ENCODE measurements around the gene DLX1.

The DLX1 gene

DNA sequence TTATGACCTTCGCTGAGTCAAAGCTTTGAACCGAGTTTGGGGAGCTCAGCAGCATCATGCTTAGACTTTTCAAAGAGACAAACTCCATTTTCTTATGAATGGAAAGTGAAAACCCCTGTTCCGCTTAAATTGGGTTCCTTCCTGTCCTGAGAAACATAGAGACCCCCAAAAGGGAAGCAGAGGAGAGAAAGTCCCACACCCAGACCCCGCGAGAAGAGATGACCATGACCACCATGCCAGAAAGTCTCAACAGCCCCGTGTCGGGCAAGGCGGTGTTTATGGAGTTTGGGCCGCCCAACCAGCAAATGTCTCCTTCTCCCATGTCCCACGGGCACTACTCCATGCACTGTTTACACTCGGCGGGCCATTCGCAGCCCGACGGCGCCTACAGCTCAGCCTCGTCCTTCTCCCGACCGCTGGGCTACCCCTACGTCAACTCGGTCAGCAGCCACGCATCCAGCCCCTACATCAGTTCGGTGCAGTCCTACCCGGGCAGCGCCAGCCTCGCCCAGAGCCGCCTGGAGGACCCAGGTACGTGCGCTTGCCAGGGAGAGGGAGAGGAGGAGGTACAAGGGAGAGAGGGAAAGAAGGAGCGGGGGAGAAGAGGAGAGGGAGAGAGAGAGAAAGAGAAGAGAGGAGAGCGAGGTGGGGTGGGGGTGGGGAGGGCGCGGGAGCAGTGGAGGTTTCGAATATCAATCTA lies at the start of gene DLX1:
Gene DLX1, plus strand, starts transcription at position 48 of the 700 bp plus-strand sequence. Its CDS starts 171 bp downstream, at position 219.
- Histone ChIP-seq H3K4me1 (ENCODE audit: control insufficient read depth in 5 of 5, insufficient read depth in 5 of 5, low read length in 5 of 5) (peaks cover 1 to 58% (median 46%) of the 10 kb centered on the region in 5 donors), H3K9ac (ENCODE audit: low read length in 5 of 5) (peak within 1 kb of the TSS in 1 of 5 donors; percentile 47), H3K27me3 (ENCODE audit: control insufficient read depth in 5 of 5, insufficient read depth in 4 of 5, low read length in 5 of 5) (peaks cover 94 to 99% (median 96%) of the 10 kb centered on the region in 5 donors), H3K9me3 (ENCODE audit: control insufficient read depth in 5 of 5, low read length in 5 of 5) (peaks cover 0 to 8% (median 0%) of the 10 kb centered on the region in 5 donors), H3K36me3 (ENCODE audit: control insufficient read depth in 5 of 5, insufficient read depth in 5 of 5, low read length in 5 of 5) (no peaks in the 10 kb centered on the region), H3K27ac (ENCODE audit: low read depth, low read length) (no peak within 1 kb of the TSS), H3K4me3 (ENCODE audit: low read depth in 1 of 5, low read length in 5 of 5) (peak within 1 kb of the TSS; percentile 48 to 70 (median 56))

DNA sequence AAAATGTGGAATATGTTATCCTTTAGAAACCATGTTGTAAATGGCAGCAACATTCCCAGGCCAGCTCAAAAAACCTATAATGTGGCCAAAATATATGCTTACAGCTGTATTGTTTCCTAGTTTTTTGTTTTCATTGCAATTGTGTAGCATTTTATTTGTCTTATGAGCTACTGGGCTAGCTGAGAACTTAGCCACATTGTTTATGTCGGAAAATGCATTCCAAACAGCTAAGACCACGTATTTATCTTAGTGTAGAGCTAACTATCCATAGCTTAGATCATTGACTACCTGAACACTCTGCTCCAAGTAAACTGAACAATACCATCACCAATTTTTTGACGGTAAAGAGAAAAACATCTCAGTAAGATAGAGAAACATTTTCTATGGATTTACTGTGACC lies 47.2 kb upstream of the DLX1 start:
- H3K4me1 ChIP-seq (ENCODE audit: control insufficient read depth in 5 of 5, insufficient read depth in 5 of 5, low read length in 5 of 5), result no peaks in the 10 kb centered on the region
- no peak overlapping the region for H3K4me3 ChIP-seq (ENCODE audit: low read depth in 1 of 5, low read length in 5 of 5)
- no peak overlapping the region for H3K27ac ChIP-seq (ENCODE audit: low read depth, low read length)
- H3K9ac ChIP-seq (ENCODE audit: low read length in 5 of 5), result no peak overlapping the region
- H3K36me3 ChIP-seq (ENCODE audit: control insufficient read depth in 5 of 5, insufficient read depth in 5 of 5, low read length in 5 of 5), result no peaks in the 10 kb centered on the region
- no peaks in the 10 kb centered on the region for H3K27me3 ChIP-seq (ENCODE audit: control insufficient read depth in 5 of 5, insufficient read depth in 4 of 5, low read length in 5 of 5)
- no peaks in the 10 kb centered on the region for H3K9me3 ChIP-seq (ENCODE audit: control insufficient read depth in 5 of 5, low read length in 5 of 5)

DNA sequence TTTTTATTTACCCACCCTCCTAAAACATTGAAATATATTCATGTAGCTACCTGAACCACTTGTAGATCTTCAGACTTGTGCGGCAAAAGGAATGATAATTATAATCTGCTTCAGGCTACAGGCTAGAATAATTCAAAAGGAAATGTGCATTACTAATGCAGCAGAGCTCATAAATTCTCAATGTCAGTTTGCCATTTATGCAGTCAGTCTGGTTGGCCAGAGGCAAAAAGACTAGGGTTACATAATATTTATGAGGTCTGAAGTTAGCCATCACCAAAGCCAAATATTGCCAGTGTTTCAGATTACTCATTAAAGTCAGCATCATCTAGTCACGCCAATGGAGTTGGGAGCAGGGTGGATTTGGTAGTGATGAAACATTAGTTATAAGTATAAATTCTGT lies 46.7 kb upstream of the DLX1 start:
- Histone ChIP-seq H3K27me3 (ENCODE audit: control insufficient read depth in 5 of 5, insufficient read depth in 4 of 5, low read length in 5 of 5) (no peaks in the 10 kb centered on the region), H3K9ac (ENCODE audit: low read length in 5 of 5) (no peak overlapping the region), H3K4me1 (ENCODE audit: control insufficient read depth in 5 of 5, insufficient read depth in 5 of 5, low read length in 5 of 5) (no peaks in the 10 kb centered on the region), H3K36me3 (ENCODE audit: control insufficient read depth in 5 of 5, insufficient read depth in 5 of 5, low read length in 5 of 5) (no peaks in the 10 kb centered on the region), H3K9me3 (ENCODE audit: control insufficient read depth in 5 of 5, low read length in 5 of 5) (no peaks in the 10 kb centered on the region), H3K4me3 (ENCODE audit: low read depth in 1 of 5, low read length in 5 of 5) (no peak overlapping the region), H3K27ac (ENCODE audit: low read depth, low read length) (no peak overlapping the region)

DNA sequence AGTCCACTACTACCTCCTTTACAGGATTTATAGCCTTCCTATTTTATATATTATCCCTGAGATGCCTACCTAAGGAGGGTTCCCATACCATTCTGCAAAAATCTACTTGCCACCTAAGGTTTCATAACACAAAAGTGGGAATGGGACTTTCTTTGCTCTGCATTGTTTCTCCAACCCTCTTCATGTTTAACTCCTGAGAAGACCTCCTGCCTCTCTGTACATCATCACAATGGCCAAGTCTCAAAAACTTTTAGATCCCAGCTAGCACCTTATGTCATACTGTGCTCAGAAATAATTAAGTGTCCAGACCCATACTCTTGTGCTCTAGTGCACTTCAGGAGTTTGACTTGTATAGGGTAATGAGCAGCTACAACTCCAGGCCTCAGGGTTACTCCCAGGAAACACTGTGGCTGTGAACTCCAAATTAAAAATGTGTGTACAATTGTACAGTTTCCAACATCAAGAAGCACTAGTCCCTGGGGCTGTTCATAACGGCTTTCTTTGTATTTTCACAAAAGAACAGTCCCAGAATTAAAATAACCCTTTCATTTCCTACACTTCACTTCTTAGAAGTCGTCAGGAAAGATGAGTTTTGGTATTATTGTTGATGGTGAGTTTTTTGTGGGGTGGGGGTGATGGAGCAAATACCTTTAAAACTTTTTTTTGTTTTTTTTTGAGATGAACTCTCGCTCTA lies 46.1 kb upstream of the DLX1 start:
- Histone ChIP-seq H3K27me3 (ENCODE audit: control insufficient read depth in 5 of 5, insufficient read depth in 4 of 5, low read length in 5 of 5) (no peaks in the 10 kb centered on the region), H3K27ac (ENCODE audit: low read depth, low read length) (no peak overlapping the region), H3K4me3 (ENCODE audit: low read depth in 1 of 5, low read length in 5 of 5) (no peak overlapping the region), H3K4me1 (ENCODE audit: control insufficient read depth in 5 of 5, insufficient read depth in 5 of 5, low read length in 5 of 5) (no peaks in the 10 kb centered on the region), H3K36me3 (ENCODE audit: control insufficient read depth in 5 of 5, insufficient read depth in 5 of 5, low read length in 5 of 5) (no peaks in the 10 kb centered on the region), H3K9me3 (ENCODE audit: control insufficient read depth in 5 of 5, low read length in 5 of 5) (no peaks in the 10 kb centered on the region), H3K9ac (ENCODE audit: low read length in 5 of 5) (no peak overlapping the region)

DNA sequence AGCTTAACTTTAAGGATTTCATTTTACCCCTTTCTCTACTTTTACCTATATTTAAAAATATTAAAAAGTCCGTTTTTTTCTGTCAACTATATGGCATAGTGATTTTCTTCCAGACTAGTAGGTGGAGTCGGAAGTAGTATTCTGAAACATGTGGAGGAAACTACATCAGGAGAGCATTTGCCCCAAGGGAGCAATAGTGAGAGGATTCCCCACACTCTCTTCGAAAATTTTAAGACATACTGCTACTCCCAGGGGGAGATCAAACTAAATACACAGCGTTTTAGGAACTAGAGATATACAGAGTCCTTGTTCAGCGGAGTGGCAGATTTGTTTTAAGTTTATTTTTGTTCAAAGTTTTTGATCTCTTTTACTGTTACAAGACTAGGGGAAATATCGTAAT lies 45.0 kb upstream of the DLX1 start:
- no peaks in the 10 kb centered on the region for H3K27me3 ChIP-seq (ENCODE audit: control insufficient read depth in 5 of 5, insufficient read depth in 4 of 5, low read length in 5 of 5)
- no peaks in the 10 kb centered on the region for H3K4me1 ChIP-seq (ENCODE audit: control insufficient read depth in 5 of 5, insufficient read depth in 5 of 5, low read length in 5 of 5)
- no peak overlapping the region for H3K27ac ChIP-seq (ENCODE audit: low read depth, low read length)
- H3K4me3 ChIP-seq (ENCODE audit: low read depth in 1 of 5, low read length in 5 of 5), result no peak overlapping the region
- no peak overlapping the region for H3K9ac ChIP-seq (ENCODE audit: low read length in 5 of 5)
- no peaks in the 10 kb centered on the region for H3K9me3 ChIP-seq (ENCODE audit: control insufficient read depth in 5 of 5, low read length in 5 of 5)
- no peaks in the 10 kb centered on the region for H3K36me3 ChIP-seq (ENCODE audit: control insufficient read depth in 5 of 5, insufficient read depth in 5 of 5, low read length in 5 of 5)

DNA sequence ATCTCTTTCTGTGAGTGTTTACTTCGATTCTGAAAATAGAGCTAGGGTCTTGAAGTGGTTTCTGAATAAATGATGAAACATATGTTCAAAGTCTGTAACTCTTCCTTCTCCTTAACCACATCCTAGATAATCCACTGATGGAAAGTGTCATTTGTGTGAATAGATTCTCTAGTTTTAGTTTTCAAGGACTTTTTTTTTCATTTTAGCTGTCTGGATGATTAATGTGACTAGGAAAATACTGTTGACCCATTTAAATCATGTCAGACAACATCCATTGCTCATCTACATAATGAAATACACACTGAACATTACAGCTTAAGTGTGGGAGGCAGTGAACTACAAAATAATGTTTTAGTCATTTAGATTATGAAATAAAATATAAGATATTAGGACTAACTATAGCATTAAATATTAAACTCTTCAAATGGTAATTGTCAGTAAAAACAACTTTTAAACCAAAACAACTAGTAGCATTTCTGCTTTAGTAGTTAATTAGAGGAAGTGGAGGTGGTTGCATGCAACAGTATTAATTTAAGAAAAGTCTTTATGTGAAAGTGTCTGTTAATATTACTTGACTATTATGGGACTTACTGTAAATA lies 39.1 kb upstream of the DLX1 start:
- Histone ChIP-seq H3K36me3 (ENCODE audit: control insufficient read depth in 5 of 5, insufficient read depth in 5 of 5, low read length in 5 of 5) (no peaks in the 10 kb centered on the region), H3K9me3 (ENCODE audit: control insufficient read depth in 5 of 5, low read length in 5 of 5) (no peaks in the 10 kb centered on the region), H3K4me3 (ENCODE audit: low read depth in 1 of 5, low read length in 5 of 5) (no peak overlapping the region), H3K27me3 (ENCODE audit: control insufficient read depth in 5 of 5, insufficient read depth in 4 of 5, low read length in 5 of 5) (no peaks in the 10 kb centered on the region), H3K9ac (ENCODE audit: low read length in 5 of 5) (no peak overlapping the region), H3K4me1 (ENCODE audit: control insufficient read depth in 5 of 5, insufficient read depth in 5 of 5, low read length in 5 of 5) (no peaks in the 10 kb centered on the region), H3K27ac (ENCODE audit: low read depth, low read length) (no peak overlapping the region)

DNA sequence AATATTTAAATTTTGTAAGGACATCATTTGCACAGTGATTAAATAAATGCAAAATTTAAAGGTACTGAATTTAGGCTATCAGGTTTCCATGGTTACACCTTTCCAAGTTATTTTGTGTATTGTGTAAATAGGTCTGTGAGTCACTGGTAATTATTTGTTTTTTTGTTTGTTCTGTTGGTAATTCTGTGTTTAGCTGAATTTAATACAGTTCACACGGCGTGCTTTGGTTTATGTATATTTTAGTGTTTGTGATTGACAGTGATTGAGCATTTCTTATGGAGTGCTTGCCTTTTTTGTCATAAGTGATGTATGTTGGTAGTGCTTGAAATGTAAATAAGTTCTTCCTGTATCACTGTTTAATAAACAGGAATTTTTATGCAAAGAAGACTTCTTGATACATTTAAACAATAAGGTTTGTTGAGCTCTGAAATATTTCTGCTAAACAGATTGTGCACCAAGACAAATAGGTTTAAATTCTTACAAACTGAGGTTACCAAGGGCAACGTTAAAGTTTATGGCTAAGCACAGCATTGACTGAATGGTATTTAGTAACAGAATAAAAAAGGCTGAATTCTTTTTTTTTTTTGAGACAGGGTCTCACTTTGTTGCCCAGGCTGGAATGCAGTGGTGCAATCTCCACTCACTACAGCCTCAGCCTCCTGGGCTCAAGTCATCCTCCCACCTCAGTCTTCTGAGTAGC lies 38.3 kb upstream of the DLX1 start:
- Histone ChIP-seq H3K4me3 (ENCODE audit: low read depth in 1 of 5, low read length in 5 of 5) (no peak overlapping the region), H3K36me3 (ENCODE audit: control insufficient read depth in 5 of 5, insufficient read depth in 5 of 5, low read length in 5 of 5) (no peaks in the 10 kb centered on the region), H3K9me3 (ENCODE audit: control insufficient read depth in 5 of 5, low read length in 5 of 5) (no peaks in the 10 kb centered on the region), H3K27ac (ENCODE audit: low read depth, low read length) (no peak overlapping the region), H3K4me1 (ENCODE audit: control insufficient read depth in 5 of 5, insufficient read depth in 5 of 5, low read length in 5 of 5) (peaks cover 0 to under 1% (median 0%) of the 10 kb centered on the region in 5 donors), H3K27me3 (ENCODE audit: control insufficient read depth in 5 of 5, insufficient read depth in 4 of 5, low read length in 5 of 5) (no peaks in the 10 kb centered on the region), H3K9ac (ENCODE audit: low read length in 5 of 5) (no peak overlapping the region)

DNA sequence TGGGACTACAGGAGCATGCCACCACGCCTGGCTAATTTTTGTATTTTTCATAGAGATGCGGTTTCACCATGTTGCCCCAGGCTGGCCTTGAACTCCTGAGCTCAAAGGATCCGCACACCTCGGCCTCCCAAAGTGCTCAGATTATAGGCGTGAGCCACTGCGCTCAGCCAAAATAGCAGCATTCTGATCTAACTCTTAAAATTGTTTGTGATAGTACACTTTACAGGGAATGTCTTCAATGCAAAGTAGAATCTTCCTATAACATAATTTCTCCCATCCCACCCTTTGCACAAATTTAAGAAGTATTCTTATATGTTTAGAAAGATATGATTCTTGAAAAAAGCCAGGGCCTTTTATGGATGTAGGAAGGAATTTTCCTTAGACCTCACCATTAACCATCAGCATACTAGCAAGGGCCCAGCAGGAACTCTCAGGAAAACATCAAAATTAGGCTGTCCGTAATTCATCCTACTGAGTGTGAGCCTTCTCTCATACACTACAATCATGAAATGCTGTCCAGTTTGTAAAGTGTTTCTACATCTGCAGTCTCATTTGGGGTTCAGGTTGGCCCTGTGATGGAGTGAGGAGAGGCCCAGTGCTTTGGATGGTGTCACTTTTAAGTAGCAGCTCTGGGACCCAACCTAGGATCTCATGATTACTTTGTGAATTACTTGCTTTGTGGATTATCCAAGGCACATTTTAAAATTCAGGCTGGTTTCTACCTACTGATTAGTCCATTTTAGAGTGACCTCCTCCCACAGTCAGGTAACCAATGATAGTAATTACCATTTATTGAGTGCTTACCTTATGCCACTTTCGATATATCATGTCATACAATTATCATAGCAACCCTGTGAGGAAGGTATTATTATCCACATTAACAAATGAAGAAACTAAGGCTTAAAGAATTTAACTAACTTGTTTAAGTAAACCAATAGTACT lies 37.5 kb upstream of the DLX1 start:
- Histone ChIP-seq H3K9ac (ENCODE audit: low read length in 5 of 5) (no peak overlapping the region), H3K9me3 (ENCODE audit: control insufficient read depth in 5 of 5, low read length in 5 of 5) (no peaks in the 10 kb centered on the region), H3K27ac (ENCODE audit: low read depth, low read length) (no peak overlapping the region), H3K27me3 (ENCODE audit: control insufficient read depth in 5 of 5, insufficient read depth in 4 of 5, low read length in 5 of 5) (no peaks in the 10 kb centered on the region), H3K4me1 (ENCODE audit: control insufficient read depth in 5 of 5, insufficient read depth in 5 of 5, low read length in 5 of 5) (peaks cover 0 to 4% (median 0%) of the 10 kb centered on the region in 5 donors), H3K36me3 (ENCODE audit: control insufficient read depth in 5 of 5, insufficient read depth in 5 of 5, low read length in 5 of 5) (no peaks in the 10 kb centered on the region), H3K4me3 (ENCODE audit: low read depth in 1 of 5, low read length in 5 of 5) (no peak overlapping the region)

Data from subcutaneous abdominal adipose tissue (tissue), 5 donors.